ENCODE results near the gene PODXL.
"Not testable (repeated sequence)": the region's sequence is repeated elsewhere in the genome, so short reads cannot be mapped to it uniquely, and the experiment has no call there.

PODXL gene

DNA sequence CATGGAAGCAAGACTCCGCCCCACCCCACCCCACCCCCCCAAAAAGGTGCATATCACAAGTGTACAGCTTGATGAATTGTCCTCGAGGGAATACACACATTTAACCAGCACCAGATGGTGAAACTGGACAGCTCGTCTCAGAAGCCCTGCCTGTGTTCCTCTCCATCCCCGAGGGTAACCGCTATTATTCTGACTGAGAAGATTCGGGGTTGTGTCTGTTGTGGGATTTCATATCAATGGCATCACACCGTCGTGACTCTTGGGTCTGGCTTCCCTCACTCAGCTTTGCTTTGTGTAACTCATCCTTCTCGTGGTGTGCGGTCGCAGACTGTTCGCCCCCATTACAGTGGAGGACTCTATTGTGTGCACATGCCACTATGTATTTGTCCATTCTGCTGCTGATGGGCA lies 18.9 kb downstream of the PODXL start:
- no peak for DNase-seq (ENCODE audit: low read depth)

DNA sequence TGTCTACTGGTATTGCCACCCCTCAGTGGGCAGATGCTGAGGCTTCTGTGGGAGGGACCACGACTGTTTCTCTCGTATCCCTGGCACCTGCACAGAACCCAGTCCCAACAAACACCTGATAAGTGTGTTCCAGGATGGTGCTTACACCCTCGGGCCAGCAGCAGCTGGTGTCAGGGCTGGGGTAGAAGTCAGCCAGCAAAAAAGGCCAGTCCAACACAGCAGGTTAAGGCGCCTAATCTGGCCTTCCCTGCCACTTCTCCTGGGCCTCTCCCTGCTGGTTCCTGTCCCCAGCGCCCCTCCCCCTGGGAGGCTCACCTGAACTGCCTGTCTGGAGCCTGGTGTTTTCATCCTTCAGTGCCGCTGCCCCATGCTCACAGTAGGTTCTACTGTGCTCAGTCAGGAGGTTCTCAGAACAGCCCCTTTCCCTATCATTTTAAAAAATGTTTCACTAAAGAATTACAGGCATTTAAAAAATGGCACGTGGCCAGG lies 20.0 kb downstream of the PODXL start:
- no peak for DNase-seq (ENCODE audit: low read depth)

DNA sequence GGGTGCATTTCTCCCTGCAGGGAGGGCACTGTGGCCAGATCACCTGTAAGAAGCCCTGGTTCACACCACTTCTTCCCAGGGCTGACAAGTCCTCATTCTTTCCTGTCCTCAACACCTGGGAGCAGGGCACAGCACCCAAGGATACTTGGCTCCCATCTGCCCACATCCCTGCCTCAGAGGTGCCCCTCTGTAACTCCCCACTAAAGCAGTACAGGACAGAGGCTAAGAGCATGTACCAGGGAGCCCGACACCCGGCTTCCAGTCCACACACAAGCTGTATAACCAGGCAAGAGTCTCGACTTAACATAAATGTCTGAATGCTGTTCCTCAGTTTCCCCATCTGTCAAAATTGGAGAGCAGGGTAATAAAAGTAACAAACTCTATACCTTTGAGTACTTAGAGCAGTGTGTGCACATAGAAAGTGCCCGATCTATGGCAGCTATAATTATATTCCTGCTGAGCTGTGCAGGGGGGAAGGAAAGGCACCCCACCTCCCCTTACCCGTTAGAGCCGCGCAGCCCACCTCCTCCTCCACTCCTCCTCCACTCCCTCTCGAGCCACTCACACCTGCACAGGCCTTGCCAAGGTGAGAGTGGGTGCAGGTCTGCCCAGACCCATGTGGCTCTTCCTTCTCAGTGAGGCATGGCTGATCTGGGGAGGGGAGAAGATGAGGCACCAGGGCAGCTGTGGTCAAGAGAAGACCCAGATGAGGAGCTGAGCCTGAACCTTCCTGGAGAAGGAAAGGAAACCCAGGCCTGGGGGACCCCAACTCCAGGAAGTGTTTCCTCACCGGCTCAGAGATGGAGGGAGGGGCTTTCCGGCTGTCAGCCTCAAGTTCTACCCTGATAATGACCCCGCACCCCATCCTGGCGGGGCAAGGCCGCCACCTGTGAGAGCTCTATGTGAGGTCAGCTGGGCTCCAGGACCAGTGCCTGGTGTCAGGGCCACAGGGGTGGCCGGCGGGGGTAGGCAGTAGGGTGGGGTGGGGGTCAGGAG lies 22.6 kb downstream of the PODXL start:
- DNase-seq (ENCODE audit: low read depth) = no peak

DNA sequence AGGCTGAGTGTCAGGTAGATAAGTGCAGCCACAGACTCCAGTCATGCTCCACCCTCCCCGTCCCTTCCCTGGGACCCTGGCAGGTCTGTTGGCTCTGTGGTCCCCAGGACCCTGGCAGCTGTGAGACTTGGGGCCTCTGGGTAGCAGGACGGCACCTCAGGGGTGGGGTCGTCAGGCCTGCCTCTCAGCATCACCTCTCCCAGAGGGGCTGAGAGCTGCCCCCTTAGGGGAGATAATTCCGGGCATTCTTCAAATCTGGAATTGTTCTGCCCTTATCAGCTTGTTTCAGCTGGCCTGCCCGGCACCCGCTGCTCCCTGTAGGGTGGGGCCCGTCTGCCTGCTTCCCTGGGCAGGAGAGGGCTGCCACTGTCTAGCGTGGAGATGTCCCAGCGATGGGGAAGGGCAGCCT lies 23.3 kb downstream of the PODXL start:
- DNase-seq (ENCODE audit: low read depth) = no peak

DNA sequence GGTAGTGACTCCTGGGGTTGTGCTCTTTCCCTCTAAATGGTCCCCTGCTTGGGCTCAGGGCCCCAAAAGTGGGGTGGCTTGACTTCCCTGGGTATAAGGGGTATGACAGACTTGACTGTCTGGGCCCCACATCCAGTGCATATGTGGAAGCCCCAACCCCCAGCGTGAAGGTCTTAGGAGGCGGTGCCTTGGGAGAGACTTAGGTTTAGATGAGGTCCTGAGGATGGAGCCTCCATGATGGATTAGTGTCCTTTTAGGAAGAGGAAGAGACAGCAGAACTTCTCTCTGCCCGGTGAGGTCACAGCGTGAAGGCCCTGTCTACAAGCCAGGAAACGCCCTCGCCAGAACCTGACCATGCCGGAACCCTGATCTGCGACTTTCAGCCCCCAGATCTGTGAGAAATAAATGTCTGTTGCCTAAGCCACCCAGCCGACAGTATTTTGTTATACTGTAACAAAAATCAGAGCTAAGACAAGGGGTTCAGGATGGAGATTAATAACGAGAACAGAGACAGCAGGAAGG lies 23.8 kb downstream of the PODXL start:
- no peak for DNase-seq (ENCODE audit: low read depth)

DNA sequence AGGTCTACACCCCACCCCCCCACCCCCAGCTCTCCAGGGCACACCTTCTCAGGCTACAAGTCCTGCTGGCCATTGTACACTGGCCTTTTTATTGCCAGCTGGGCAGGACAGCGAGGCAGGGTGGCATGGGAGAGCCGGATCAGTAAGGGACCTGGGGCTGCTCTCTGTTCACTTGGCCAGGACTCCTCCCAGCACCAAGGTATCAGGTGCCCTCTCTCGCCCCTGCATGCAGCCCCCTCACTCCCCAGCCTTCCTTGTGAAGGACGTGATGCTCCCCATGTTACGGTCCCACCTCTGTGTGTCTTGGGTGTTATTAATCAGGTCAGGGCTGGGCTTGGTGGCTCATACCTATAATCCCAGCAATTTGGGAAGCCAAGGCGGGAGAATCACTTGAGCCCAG lies 26.3 kb downstream of the PODXL start:
- DNase-seq (ENCODE audit: low read depth) = no peak

DNA sequence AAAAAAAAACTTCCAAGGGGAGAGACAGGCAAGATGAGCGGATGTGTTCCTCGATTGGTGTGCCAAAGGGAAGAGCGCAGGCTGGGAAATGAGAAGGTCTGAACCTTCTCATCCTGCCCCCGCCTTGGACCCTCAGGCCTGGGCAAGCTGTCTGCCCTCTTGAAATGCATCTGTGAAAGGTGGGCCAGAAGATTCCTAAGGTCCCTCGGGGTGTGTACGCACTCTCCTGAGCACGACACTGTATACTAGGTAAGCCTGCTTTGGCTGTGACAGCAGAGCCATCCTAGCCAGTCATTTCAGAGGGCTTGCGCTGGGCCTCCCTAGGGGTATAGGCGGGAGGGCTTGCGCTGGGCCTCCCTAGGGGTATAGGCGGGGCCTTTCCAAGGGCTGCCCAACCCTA lies 26.8 kb downstream of the PODXL start:
- no peak for DNase-seq (ENCODE audit: low read depth)

DNA sequence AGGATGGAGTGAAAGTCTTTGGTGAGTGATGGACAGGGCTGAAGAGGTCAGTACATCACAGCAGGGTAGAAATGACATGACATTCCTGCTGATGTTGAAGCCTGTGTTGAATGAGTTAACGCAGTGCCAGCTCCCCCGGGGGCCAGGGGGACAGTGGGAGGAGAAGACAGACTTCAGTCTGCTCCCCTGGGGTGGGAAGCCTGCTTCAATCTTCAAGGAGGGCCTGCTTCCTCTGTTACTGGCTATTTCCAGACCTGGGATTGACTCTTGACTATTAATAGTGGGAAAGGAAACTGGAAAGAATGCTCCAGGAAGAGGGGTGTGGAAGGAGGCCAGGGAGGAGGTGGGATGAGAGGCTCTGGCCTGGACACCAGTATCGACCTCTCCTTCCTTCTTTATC lies 27.2 kb downstream of the PODXL start:
- no peak for DNase-seq (ENCODE audit: low read depth)

DNA sequence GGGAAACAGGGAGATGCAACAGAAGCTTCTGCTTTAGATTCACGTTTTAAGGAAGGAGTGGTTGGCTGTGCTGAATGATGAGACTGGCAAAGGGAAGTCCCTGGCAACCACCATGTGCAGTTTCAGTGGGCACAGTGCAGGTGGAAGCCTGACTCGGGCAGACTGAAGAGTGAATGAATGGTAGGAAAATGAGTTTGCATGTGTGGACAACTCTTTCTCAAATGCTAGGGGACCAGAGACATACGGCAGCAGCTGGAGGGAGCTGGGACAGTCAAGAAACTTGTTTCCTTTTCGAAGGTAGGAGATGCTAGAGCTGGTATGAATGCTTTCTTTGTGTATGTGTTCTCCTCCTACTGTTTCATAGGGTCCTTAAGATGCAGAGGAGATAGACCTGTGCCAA lies 29.0 kb downstream of the PODXL start:
- no peak for DNase-seq (ENCODE audit: low read depth)

DNA sequence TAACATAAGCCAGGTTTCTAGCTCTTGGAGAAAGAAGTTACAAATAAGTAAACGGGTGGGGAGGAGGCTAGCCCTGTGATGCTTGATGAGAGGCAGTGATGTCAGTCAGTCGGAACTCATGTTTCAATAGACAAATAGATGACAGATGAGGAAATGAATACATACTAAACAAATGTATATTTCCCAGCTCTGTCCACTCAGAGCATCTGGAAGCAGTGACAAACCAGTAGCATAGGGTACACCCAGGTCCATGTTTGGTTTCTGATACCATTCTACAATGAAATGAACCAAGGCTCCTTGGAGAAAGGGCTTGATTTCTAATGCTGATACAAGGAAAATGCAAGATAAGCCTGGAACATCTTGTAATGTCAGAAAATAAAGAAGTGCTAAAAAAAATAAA lies 30.6 kb downstream of the PODXL start:
- DNase-seq (ENCODE audit: low read depth) = no peak

DNA sequence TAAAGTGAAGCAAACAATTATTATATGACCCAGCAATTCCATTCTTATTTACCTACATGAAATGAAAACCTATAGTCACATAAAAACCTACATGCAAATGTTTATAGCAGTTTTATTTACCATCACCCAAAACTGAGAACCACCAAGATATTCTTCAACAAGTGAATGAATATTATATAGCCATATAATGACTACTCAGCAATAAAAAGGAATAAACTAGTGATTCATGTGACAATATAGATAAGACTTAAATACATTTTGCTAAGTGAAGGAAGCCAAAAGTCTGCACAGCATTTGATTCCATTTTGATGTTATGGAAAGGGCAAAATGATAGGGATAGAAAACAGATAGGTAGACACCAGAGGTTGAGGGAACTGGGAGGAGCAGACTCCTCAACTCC lies 31.7 kb downstream of the PODXL start:
- no peak for DNase-seq (ENCODE audit: low read depth)

DNA sequence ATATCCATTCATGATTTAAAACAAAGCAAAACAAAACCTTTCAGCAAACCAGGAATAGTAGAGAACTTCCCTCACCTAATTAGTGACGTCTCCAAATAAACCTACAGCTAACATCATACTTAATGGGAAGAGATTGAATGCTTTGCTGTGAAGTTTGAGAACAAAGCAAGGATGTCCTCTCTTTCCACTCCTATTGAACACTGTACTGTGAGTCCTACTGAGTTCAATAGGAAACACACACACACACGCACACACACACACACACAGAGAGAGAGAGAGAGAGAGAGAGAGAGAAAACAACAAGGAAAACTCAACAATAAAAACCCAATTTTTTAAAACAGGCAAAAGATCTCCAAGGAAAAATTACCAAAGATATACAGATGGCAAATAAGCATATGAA lies 32.3 kb downstream of the PODXL start:
- no peak for DNase-seq (ENCODE audit: low read depth)

DNA sequence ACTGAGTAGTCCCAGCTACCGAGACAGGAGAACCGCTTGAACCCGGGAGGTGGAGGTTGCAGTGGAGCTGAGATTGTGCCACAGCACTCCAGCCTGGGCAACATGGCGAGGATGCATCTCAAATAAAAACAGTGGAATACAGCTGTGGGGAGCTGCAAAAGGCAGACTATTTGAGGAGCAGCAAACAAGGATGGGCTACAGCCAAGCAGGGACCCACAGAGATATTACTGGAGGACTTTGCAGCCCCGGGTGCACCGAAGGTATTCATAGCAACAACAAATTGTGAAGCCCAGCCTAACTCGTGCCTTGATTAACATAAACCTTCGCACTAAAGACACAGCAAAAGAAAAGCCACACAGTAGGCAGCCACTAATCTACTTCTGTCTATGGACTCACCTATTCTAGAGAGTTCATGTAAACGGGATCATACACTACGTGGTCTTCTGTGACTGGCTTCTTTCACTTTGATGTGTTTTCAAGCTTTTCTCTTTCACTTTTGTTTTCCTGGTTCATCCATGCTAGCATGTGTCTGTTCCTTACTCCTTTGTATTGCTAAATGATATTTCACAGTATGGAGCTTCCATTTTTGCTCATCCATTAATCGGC lies 34.0 kb downstream of the PODXL start:
- no peak for DNase-seq (ENCODE audit: low read depth)

DNA sequence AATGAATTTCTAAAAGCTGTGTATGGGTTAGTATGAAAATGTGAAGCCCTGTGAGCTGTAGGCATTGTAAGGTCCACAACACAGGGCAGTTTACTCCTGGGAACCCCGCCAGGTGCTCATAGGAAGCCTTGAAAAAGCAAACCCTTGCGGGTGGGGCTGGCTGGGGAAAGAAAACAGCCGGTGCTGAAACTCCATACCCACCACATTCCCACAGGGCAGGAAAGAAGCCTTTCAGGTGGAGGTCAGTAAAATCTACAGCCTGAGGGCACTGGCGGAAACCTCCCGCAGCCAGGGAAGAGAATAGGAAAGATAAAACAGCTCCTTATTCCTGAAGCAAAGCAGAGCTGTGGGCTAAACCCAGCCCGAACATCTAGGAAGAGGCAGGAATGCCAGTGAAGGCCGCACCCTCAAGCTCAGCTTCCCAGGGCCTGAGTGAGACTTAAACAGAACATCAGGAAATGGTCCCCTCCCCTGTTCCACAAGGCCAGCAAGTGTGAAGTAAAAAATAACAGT lies 34.7 kb downstream of the PODXL start:
- DNase-seq (ENCODE audit: low read depth) = no peak

DNA sequence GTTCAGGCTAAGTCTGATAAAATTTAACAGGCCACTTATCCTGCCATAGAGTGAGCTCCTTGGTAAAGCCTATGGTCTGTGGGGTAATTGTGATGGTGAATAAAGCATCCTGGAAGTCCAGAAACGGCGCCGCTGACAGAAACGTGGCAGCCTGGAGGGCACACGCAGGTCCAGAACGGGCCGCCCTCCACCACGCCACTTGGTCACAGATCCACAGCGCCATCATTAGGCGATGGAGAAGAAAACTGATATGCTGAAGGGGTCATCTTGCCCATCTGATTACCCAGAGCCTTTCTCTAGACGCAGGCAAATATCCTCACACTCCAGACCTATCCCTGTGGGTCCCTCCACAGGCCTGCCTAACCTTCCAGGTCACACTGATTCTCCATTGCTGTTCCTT lies 37.8 kb downstream of the PODXL start:
- no peak for DNase-seq (ENCODE audit: low read depth)

DNA sequence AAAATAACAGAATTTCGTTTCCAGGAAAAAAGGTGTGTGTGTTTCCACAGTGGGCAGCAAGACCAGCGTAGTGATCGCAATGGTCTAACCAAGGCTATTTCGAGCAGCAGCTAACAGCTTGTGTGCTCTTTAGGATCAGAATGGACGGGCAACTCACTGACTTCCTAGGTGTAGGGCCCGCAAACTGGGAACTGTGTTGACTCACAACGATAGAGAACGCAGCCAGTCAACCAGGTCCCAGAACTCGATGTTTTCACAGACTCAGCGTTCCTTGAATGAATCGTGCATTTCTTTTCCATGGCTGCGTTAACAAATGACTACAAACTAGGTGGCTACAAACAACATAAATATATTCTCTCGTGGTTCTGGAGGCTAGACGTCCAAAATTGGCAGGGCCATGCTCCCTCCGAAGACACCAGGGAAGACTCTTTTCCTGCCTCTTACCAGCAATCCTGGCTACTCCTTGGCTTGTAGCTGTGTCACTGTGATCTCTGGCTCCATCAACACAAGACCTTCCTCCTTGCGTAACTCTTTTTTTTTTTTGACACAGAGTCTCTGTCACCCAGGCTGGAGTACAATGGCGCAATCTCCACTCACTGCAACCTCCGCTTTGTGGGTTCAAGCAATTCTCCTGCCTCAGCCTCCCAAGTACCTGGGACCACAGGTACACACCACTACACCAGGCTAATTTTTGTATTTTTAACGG lies 39.1 kb downstream of the PODXL start:
- no peak for DNase-seq (ENCODE audit: low read depth)

DNA sequence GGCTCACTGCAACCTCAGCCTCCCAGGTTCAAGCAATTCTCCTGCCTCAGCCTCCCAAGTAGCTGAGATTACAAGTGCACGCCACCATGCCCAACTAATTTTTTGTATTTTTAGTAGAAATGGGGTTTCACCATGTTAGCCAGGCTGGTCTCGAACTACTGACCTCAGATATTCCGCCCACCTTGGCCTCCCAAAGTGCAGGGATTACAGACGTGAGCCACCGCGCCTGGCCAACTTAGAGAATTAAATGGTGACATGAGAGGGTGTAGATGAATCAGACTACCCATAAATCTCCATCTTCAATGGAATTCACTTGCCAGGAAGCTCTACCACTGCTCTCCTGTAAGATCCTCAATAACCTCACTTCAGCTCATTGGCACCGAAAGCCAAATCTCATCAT lies 41.0 kb downstream of the PODXL start:
- DNase-seq (ENCODE audit: low read depth) = not testable (repeated sequence)

DNA sequence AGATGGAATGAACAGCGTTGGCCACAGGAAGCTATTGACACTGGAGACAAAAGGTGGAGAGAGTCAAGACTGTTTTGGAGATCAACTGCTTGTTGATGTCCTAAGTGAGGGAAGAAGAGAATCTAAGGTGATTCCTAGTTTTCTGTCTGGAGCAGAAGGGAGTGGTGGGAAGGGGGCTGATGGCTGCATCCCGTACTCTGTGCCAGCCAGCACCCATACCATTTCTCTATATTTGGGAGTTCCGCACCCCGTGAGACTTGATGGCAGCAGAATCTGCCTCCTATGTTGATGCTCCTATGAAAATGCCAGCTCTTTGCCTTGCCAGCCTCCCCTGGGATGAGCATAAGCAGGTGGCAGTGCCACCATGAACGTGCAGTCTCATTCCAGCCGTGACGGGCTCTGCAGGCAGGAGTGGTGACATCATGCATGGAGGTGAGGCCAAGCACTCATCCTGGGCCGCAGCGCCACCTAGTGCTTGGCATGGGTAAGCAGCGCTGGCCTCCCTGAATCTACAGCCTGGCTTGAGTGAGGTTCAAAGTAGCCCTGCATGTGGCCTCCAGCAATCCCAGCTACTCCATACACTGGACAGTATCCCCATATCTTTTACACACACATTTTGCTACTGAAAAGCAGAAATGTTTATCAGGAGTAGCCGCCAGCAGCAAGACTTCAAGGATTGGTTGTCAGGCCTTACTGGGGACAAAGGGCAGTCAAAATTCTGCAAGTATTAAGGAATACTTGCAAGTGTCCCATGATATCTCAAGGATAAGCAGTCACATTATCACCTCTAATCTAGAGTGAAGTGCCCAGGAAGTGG lies 43.0 kb downstream of the PODXL start:
- DNase-seq (ENCODE audit: low read depth) = peak; percentile 55

DNA sequence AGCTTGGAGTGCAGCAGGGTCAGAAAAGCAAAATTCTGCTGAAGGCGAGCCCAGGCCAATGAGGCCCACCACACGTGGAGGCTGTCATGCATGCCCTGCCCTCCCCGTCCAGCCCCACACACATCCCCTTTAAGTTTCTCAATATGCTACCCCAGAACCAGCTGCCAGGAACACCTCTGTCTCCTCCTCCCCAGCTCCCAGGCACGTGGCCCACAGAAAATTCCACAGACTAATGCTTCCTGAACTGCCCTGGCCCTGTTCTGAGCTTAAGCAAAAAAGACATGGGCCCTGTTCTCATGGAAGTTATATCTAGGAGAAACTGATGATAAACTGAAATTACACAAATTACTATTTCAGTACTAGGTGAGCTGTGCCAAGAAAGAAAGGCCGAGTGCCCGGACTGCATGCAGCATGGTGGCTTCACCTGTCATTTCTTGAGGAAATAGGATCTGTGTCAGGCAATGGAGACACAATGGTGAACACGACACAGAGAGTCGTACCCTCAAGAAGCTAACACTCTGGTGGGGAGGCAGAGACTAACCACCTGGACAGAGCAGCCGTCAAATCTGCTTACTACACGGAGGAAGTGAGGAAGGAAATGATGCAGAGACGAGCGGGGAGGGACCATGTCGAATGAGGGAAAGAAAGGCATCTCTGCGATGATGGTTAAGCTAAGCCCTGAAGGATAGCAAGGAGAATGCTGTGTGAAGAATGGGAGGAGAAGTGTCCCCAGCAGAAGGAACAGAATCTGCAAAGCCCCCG lies 44.5 kb downstream of the PODXL start:
- DNase-seq (ENCODE audit: low read depth) = no peak

DNA sequence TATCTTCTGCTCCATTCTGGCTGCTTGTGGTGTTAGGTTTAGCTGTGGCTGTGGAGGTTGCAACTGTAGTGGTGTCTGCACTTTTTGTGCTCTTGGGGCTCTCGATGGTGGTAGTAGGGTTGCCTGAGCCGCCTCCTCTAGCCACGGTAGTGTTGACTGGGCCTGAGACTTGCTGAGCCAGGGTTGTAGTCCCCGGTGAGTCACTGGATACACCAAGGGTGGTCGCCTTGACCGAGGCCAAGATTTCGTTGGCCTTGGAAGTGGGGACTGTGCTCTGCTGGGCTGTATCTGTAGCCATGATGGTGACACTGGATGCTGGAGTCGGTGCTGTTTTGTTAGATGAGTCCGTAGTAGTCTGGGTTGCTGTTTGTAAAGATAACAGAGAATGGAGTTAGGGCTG lies 45.4 kb downstream of the PODXL start:
- no peak for DNase-seq (ENCODE audit: low read depth)

DNA sequence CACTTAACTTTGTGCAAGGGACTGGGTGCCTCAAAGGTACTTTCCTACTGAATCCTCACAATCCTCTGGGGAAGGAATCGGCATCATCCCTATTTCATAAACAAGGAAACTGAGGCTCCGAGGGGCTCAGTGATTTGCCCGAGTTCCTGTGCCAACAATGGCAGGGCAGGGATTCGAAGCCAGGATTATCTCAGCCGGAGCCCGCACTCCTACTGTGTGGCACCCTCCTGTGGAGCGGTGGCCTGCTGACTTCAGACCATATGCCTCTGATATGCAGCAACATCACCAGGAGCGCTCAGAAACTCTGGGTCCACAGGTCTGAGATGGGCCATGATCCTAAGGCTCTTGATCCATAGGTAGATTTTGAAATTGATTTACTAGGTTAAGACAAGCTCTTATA lies 46.6 kb downstream of the PODXL start:
- DNase-seq (ENCODE audit: low read depth) = no peak
